ENCODE data around the gene MMP15. TPM values are rescaled to one million over a fixed set of nuclear protein-coding genes. Genes with fewer than 3 reads are reported as not detected.

MMP15 gene
- total and polyA plus RNA-seq, 2 of the 13 experiments (the other 11 are each of a cell fraction or from before 2014, with no cell fraction given) = 35.2 to 44.9 TPM

- TF ChIP-seq ZNF713 (CRISPR knock-in tag; IDR thresholded peaks at IDR 0.05) (no peak), JARID2 (CRISPR knock-in tag; IDR thresholded peaks at IDR 0.05; ENCODE audit: insufficient replicate concordance) (no peak), ZSCAN21 (CRISPR knock-in tag; IDR thresholded peaks at IDR 0.05; ENCODE audit: borderline replicate concordance) (no peak), CEBPG (CRISPR knock-in tag; IDR thresholded peaks at IDR 0.05) (peak; percentile 89), MAFF (IDR thresholded peaks at IDR 0.05; ENCODE audit: low read depth, low read length) (no peak), HINFP (CRISPR knock-in tag; IDR thresholded peaks at IDR 0.05; ENCODE audit: low read depth) (peak; percentile 98), PAF1 (CRISPR knock-in tag; IDR thresholded peaks at IDR 0.05) (no peak), MTF1 (CRISPR knock-in tag; IDR thresholded peaks at IDR 0.05) (no peak; the same call in 1 of the 2 replicates), MEIS1 (CRISPR knock-in tag; IDR thresholded peaks at IDR 0.05; ENCODE audit: borderline replicate concordance) (peak; percentile 92), CENPBD1 (CRISPR knock-in tag; IDR thresholded peaks at IDR 0.05; ENCODE audit: borderline replicate concordance, low read depth) (no peak), ZFP91 (CRISPR knock-in tag; IDR thresholded peaks at IDR 0.05; ENCODE audit: borderline replicate concordance) (peak; percentile 30), ZEB1 (IDR thresholded peaks at IDR 0.05; ENCODE audit: insufficient replicate concordance, low read depth) (peak; percentile 76), YEATS2 (CRISPR knock-in tag; IDR thresholded peaks at IDR 0.05; ENCODE audit: borderline replicate concordance) (peak; percentile 64), FOXP4 (CRISPR knock-in tag; IDR thresholded peaks at IDR 0.05) (peak; percentile 76), NR3C1 (CRISPR knock-in tag; IDR thresholded peaks at IDR 0.05) (no peak), NCOR1 (IDR thresholded peaks at IDR 0.05; ENCODE audit: borderline replicate concordance, low read length) (peak; percentile 76; the same call in 1 of the 2 replicates), ZNF354B (CRISPR knock-in tag; IDR thresholded peaks at IDR 0.05) (0 out of 2 replicates have a peak, but pooled peaks have one; percentile 22), FOSL1 (CRISPR knock-in tag; IDR thresholded peaks at IDR 0.05; ENCODE audit: borderline replicate concordance) (no peak; the same call in 1 of the 2 replicates), SRSF9 (IDR thresholded peaks at IDR 0.05; ENCODE audit: borderline replicate concordance, insufficient read depth, low read depth, low read length, poor library complexity, severe bottlenecking) (no peak), DMTF1 (CRISPR knock-in tag; IDR thresholded peaks at IDR 0.05) (no peak), EEA1 (CRISPR knock-in tag; IDR thresholded peaks at IDR 0.05; ENCODE audit: borderline replicate concordance) (peak; percentile 59; the same call in 1 of the 2 replicates)
Measured at GRCh38 chr16:58024486-58025350, 836 bp upstream of the MMP15 start (continued).

All from HepG2 (cell line).